GM21515 (cell line): Measurements from ENCODE around the gene ADIPOQ.
A peak's percentile ranks its signal among the peaks of the same experiment; 100 is the strongest.
"Not testable (repeated sequence)": the region's sequence is repeated elsewhere in the genome, so short reads cannot be mapped to it uniquely, and the experiment has no call there.

Source experiments
- ATAC-seq: cut with Tn5 transposase; IDR thresholded peaks from one replicate; pipeline ENCODE4 v1.9.1; 2021; ENCODE audit not compliant: unreplicated experiment

ADIPOQ gene

GRCh38 chr3:186826410-186826975 lies 16.0 kb upstream of the ADIPOQ start:
- ATAC-seq, result no peak

GRCh38 chr3:186826976-186827857 lies 15.3 kb upstream of the ADIPOQ start:
- ATAC-seq, result peak; percentile 88

GRCh38 chr3:186828340-186828739 lies 14.2 kb upstream of the ADIPOQ start:
- ATAC-seq, result no peak

GRCh38 chr3:186831798-186832197 lies 10.7 kb upstream of the ADIPOQ start:
- ATAC-seq, result no peak

GRCh38 chr3:186832276-186832675 lies 10.2 kb upstream of the ADIPOQ start:
- no peak for ATAC-seq

- no peak for ATAC-seq
Observed at GRCh38 chr3:186839874-186840641, 2.5 kb upstream of the ADIPOQ start.

GRCh38 chr3:186841620-186842019 lies 890 bp upstream of the ADIPOQ start:
- ATAC-seq, result no peak

GRCh38 chr3:186843039-186843432 lies 526 bp downstream of the ADIPOQ start:
- ATAC-seq, result no peak

GRCh38 chr3:186844908-186845307 lies 2.4 kb downstream of the ADIPOQ start:
- no peak for ATAC-seq

- no peak for ATAC-seq
Observed at GRCh38 chr3:186845756-186846155, 3.2 kb downstream of the ADIPOQ start.

- ATAC-seq, result no peak
Observed at GRCh38 chr3:186847437-186847836, 4.9 kb downstream of the ADIPOQ start.

GRCh38 chr3:186849374-186849975 lies 7.0 kb downstream of the ADIPOQ start:
- no peak for ATAC-seq

GRCh38 chr3:186851835-186852234 lies 9.3 kb downstream of the ADIPOQ start:
- ATAC-seq, result not testable (repeated sequence)

- ATAC-seq, result no peak
Observed at GRCh38 chr3:186852994-186853393, 10.5 kb downstream of the ADIPOQ start.

- no peak for ATAC-seq
Observed at GRCh38 chr3:186854146-186854545, 11.6 kb downstream of the ADIPOQ start.

GRCh38 chr3:186854954-186855353 lies 12.4 kb downstream of the ADIPOQ start:
- ATAC-seq, result no peak

GRCh38 chr3:186857743-186858142 lies 15.2 kb downstream of the ADIPOQ start:
- ATAC-seq, result no peak

- not testable (repeated sequence) for ATAC-seq
Observed at GRCh38 chr3:186865215-186865853, 22.8 kb downstream of the ADIPOQ start.

- ATAC-seq, result not testable (repeated sequence)
Observed at GRCh38 chr3:186866095-186866494, 23.6 kb downstream of the ADIPOQ start.

GRCh38 chr3:186869253-186870100 lies 27.0 kb downstream of the ADIPOQ start:
- no peak for ATAC-seq
